HG03103 (cell line): ENCODE measurements around the gene LIN52.

ENCODE experiments used
- ATAC-seq: cut with Tn5 transposase; IDR thresholded peaks from one replicate; pipeline ENCODE4 v1.9.1; 2021; ENCODE audit warnings: low read depth; ENCODE audit not compliant: unreplicated experiment

LIN52 gene

GRCh38 chr14:74169906-74170305 is 85.2 kb downstream of the LIN52 start:
- ATAC-seq, result no peak

- no peak for ATAC-seq
Observed at GRCh38 chr14:74176400-74176793, 91.6 kb downstream of the LIN52 start.

- ATAC-seq, result no peak
Observed at GRCh38 chr14:74179856-74180255, 95.1 kb downstream of the LIN52 start.

DNA sequence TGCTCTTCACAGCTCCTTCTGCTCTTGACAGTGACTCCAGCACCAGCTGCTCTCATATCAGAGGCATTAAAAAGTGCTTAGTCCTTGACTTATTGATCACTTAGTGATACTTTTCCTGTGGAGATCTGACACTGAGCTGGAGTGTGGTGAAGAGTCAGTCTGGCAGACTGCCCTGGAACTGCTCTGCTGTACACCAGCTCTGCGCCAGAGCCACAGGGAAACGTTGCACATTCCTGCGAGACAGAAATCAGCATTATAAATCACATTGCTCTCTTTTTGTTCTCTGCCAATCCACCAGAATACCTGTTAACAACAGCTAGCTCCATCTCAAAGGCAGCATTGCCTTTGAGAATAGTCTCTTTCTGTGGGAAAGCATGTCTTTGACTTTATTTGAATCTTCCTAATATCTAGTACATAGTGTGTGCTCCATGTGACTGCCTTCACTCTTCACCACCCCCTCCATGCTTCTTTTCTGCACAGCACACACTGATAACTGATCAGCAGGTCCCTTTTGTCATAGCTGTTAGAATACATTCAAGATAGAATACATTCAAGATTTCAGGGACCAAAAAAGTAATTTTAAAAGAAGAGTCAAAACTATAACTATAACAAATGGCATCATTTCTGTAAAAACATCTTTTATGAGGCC is 106.3 kb downstream of the LIN52 start:
- no peak for ATAC-seq

- ATAC-seq, result no peak
Observed at GRCh38 chr14:74194506-74195274, 109.9 kb downstream of the LIN52 start.

GRCh38 chr14:74195623-74196022 is 110.9 kb downstream of the LIN52 start:
- ATAC-seq, result no peak

- no peak for ATAC-seq
Observed at GRCh38 chr14:74198441-74199234, 113.9 kb downstream of the LIN52 start.

GRCh38 chr14:74202113-74202512 is 117.4 kb downstream of the LIN52 start:
- no peak for ATAC-seq

GRCh38 chr14:74203639-74204038 is 118.9 kb downstream of the LIN52 start:
- ATAC-seq, result no peak

GRCh38 chr14:74204491-74204890 is 119.7 kb downstream of the LIN52 start:
- no peak for ATAC-seq

DNA sequence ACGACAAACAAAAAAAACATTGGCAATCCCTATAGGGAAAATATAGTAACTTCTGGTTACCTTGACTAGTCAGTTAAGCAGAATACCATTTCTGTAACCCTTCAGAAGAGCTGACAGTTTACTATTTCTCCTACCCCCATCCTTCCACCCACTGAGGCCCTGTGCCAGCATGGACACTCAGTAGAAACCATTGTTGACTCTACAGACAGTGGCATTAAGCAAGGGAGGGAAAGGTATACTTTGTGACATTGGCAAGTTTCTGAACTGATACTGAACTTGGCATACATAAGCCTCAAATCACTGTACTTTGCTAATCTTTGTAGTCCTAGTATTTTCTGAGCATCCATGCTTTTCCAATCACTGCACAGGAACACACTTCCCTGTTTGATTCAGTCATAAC is 121.1 kb downstream of the LIN52 start:
- ATAC-seq, result no peak

DNA sequence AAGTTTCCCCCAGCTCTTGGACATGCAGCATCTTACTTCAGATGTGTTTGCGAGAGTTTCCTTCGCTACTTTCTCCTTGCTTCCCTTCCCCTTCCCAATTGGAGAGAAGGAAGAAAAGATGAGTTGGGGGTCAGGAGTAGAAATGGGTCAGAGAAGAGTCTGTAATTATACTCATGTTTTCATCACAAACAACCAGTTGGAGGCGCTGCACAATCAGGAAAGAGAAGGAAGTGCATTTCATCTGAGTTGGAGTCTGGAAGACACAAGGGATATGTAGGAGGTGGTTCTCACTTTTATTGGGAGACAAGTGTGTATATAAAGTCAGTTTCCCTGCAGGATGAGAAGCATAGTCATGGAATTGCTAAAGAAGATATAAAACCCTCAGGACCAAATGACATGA is 123.2 kb downstream of the LIN52 start:
- no peak for ATAC-seq

DNA sequence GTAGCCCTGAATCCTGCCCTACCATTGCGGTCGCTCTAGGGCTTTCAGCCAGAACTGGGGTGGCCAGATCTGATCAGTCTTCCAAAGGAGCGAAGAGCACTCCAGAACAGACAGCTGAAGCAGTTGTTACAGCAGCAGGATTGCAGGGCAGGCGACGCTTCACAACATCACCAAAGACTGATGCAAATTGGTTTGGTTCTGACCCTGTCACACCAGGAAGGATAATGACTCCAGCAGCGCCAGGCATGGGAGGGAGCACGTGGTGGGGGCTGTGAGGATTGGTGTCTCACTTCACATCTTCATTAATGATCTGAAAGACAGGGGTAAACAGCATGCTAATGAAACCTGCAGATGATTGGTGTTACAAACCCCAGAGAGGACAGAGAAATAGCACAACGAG is 123.9 kb downstream of the LIN52 start:
- no peak for ATAC-seq

- no peak for ATAC-seq
Observed at GRCh38 chr14:74211945-74212580, 127.3 kb downstream of the LIN52 start.

DNA sequence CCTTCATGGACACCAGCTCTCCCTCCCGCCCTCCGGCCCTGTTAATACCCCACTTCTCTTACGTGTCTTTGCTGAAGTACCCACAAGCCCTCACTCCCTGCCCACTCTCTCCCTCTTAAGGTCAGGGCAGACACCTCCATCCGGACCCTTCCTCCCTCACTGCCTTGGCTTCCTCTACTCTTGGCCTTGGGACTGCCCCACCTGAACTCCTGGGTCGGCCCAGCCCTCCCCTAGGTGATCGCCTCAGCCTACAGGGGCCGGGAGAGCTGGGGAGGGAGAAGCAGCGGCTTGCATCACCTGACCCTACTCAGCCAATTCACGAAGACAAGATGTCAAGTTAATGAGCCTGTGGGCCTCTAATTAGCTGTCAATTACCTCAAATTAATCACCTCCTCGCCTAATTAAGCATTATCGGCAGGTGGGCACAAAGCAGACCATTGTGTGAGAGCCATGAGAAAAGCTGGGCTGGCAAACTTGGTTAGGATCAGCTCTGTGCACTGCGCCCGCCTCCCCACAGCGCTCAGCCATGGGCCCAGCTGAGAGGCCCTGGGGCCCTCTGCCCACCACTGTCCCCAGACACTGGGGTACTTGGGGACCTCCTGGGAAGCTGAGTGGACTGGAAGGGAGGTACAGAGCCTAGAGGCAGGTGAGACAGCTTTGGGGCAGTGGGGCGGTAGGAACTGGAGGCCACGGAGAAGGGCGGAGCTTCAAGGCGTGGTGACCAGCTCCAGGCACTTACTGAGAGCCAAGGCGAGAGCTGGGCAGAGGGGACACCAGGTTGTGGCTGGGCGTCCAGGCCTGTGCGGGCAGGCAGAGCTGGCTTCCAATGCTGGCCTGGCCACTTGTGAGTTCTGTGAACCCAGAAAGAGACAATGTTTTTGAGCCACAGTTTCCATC is 129.4 kb downstream of the LIN52 start:
- no peak for ATAC-seq

- no peak for ATAC-seq
Observed at GRCh38 chr14:74216671-74217070, 131.9 kb downstream of the LIN52 start.

DNA sequence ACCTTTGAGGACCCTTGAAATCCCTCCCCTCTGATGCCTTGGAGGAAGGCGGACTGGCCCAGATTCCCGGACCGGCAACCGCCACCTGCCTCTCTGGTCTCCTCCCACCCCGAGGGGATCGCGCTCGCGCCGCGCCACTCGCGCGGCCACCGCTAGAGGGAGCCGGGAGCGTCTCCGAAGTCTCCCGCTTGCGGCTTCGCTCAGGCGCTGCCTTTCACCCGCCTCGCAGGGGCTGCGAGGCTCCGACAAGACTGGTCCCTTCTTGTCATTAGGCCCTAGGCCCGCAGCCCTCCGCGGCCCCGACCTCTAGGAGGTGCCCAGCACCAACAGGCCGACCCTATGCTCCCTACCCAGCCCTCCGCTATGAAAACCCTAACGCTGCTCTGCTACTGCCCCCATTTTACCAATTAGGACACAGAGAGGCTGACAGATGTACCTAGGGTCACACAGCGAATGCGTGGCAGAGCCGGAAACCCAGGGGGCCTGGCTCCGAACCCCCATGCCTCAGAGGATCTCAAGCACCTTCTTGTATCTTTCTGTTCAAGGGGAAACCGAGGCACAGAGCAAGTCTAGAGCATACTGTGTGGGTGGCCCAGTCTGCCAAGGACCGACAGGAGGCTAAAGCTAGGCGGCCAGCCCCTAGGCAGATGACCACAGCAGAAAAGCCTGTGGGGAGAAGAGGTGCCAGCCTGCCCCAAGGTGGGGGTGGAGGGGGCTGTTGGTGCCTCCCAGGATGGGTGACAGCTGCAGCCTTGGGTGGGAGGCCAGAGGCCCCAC is 133.1 kb downstream of the LIN52 start:
- ATAC-seq, result no peak

DNA sequence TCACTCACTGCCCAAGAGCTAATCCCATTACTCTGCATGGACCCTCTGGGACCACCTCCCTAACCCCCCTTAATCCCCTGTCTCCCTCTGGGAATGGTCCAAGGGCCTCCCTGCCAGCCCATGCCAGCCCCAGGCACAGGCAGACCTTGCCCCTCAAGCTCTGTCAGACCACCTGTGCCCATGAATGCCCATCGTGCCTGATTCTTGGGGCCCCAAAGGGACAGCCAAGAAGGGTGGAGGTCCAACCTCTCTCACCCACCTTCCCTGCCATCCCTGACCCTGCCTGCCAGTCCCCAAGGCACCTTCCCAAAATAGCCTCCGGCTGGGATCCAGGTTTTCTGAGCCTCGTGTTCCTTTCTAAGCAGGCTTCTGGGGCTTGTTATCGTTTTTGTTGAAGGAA is 133.7 kb downstream of the LIN52 start:
- no peak for ATAC-seq
